ENCODE results near the gene FBXL4.
A peak's percentile ranks its signal among the peaks of the same experiment; 100 is the strongest.
"Not testable (repeated sequence)": the region's sequence is repeated elsewhere in the genome, so short reads cannot be mapped to it uniquely, and the experiment has no call there.

Gene FBXL4

GRCh38 chr6:98945311-98946115 is 2.2 kb downstream of the FBXL4 start:
- DNase-seq (ENCODE audit: low spot score) = no peak

DNA sequence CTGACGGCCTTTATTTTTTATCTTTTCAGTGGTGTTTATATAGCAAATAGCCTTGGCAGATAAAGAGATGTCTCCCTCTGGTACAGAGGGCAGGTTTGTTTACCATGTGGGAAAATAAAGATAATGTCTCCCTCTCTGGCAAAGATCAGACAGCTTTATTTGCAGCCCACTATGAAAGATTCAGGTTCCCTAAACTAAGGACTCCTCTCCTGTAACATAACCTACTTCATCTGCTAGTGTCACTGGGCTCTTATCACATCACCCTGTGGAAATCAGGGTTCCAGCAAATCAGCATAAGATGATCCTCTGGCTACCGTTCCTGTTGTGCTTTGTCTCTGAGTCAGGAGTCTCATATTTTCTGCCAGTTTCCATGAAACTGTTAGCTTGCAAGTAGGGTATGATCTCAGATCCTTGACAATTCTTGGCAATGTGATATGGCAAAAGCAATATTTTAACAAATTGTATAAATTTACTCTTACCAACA is 3.1 kb downstream of the FBXL4 start:
- DNase-seq (ENCODE audit: low spot score) = peak; percentile 37

DNA sequence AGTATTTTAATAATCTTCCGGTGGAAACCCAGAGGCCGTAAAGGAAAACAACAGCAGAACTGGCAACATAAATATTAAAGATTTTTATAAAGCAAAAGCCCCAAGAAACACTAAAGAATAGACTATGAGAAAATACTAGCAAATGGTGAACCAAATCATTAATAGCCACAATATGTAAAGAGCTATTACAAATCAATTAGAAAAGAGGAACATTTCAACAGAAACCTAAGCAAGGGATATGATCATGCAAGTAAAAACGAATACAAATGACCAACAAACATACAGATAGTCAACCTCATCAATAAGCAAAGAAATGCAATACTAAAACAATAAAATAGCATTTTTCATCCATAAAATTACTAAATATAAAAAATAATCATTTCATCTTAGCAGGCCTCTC is 3.6 kb downstream of the FBXL4 start:
- no peak for DNase-seq (ENCODE audit: low spot score)

GRCh38 chr6:98942263-98942803 is 5.4 kb downstream of the FBXL4 start:
- DNase-seq (ENCODE audit: low spot score) = no peak

DNA sequence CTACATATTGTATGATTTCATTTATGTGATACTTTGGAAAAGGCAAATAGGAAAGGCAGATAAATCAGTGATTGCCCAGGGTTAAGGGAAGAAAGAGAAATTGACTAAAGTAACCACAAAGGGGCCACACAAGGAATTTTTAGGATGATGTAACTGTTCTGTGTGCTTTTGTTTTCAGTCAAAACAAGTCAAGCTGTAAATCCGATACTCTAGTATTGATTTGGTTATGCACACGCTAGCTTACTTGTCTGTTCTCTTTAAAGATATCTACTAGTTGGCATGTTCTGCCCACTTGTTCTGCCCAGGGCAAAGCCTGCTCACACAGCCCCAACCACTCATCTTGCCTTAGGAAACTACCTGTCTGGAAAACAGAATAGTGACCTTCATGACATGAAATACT is 6.4 kb downstream of the FBXL4 start:
- no peak for DNase-seq (ENCODE audit: low spot score)

DNA sequence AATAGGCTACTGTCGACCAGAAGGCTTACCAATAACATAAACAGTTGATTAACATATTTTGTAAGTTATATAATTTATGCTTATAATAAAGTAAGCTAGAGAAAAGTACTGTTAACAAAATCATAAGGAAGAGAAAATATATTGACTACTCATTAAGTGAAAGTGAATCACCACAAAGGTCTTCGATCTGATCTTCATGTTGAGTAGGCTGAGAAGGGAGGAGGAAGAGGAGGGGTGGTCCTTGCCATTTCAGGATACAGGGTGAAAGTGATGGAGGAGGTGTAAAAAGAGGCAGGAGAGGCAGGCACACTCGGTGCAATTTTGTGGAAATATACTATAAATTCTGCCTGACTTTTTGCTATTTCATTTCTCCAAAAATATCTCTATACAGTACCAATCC is 10.4 kb downstream of the FBXL4 start:
- no peak for DNase-seq (ENCODE audit: low spot score)

DNA sequence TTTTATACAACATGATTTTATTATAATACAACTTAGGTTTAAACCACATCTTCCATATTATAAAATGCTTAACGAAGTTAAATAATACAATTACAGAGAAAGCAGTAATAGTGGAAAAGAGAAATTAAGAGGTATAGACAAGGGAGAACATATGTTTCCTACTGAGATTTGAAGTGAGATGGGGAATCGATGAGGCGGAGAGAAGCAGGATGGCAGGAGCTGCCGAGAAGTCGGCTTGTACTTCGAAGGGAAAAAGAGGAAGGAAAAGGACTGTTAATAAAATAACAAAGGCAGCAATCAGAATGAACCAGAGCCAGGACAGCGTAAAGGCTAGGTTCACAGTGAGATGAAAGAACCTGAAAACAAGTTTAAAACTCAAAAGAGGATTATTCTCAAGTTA is 15.4 kb downstream of the FBXL4 start:
- no peak for DNase-seq (ENCODE audit: low spot score)

DNA sequence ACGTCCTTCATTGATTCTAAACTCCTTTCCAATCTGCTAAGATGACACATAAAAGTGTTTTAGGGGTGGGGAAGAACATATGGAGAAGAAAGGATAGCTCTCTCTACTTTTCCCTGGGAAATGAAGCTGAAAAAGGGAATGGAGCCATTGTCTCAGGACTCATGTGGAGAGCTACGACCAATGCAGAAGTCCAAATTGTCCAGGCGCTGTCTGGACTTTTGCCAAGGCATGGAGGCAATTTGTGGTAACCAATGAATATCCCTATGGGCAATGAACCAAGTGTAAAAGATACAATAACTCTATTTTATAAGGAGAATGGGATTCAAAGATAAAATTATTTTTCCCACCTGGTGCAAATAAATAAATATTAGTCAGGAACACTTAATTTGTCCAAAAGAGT is 16.1 kb downstream of the FBXL4 start:
- DNase-seq (ENCODE audit: low spot score) = no peak

- no peak for DNase-seq (ENCODE audit: low spot score)
Measured at GRCh38 chr6:98929498-98930060, 18.2 kb downstream of the FBXL4 start.

DNA sequence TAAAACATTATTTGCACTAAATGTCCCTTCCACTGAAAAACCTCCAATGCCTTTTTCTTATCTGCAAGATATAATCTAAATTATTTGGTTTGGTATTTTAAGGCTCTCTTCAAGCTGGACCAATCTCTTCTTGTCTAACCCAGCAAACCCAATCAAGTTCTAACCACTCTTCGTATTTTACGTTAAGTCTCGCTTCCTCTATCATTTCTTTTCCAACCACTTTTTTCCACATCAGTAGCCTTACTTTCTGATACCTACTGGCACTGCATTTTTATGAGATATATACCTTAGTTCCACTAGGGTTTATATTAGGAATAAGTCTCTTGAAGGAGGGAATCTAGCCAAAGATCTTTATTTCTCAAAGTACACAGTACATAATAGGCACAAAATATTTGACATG is 19.1 kb downstream of the FBXL4 start:
- no peak for DNase-seq (ENCODE audit: low spot score)

DNA sequence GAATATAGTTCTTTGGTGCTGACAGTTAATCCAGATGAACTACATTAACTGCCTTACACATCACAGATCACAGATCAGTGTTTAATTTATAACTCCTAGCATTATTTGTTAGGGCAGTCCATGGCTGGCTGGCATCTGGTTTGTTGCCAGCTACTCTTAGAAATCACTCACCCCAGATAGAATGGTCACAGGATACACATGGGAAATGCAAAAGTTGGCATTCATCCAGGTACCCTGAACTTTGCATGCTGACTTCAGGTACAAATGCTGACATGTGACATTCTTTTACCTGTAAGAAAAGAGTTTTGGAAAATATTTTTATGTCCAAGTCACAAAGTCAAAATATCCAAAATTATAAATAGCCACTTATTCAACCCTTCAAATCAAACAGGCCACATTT is 20.2 kb downstream of the FBXL4 start:
- DNase-seq (ENCODE audit: low spot score) = no peak

DNA sequence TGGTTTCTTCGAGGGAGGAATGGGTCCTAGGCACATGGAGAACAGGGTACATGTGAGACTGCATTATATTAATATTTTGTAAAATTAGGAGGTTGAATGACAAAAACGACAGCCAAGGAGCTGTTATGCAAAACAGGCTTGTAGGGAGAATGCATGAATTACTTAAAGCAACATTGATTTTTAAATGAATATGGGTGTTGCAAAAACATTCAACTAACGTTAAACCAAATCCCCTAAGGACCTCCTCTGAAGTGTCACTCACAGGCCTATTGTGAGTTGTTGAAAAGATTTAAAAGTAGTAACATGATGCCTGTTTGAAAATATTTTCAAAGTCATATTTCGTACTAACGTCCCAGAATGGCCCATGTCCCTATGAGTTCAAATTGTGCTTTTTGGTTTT is 21.9 kb downstream of the FBXL4 start:
- no peak for DNase-seq (ENCODE audit: low spot score)

- DNase-seq (ENCODE audit: low spot score) = no peak
Measured at GRCh38 chr6:98924647-98925046, 23.1 kb downstream of the FBXL4 start.

GRCh38 chr6:98920904-98921431 is 26.8 kb downstream of the FBXL4 start:
- DNase-seq (ENCODE audit: low spot score) = no peak

DNA sequence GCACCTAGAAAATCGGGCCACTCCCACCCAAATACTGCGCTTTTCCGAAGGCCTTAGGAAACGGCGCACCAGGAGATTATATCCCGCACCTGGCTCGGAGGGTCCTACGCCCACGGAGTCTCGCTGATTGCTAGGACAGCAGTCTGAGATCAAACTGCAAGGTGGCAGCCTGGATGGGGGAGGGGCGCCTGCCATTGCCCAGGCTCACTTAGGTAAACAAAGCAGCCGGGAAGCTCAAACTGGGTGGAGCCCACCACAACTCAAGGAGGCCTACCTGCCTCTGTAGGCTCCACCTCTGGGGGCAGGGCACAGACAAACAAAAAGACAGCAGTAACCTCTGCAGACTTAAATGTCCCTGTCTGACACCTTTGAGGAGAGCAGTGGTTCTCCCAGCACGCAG is 36.8 kb downstream of the FBXL4 start:
- DNase-seq (ENCODE audit: low spot score) = not testable (repeated sequence)

- no peak for DNase-seq (ENCODE audit: low spot score)
Measured at GRCh38 chr6:98909236-98909635, 38.5 kb downstream of the FBXL4 start.

GRCh38 chr6:98906342-98906741 is 41.4 kb downstream of the FBXL4 start:
- DNase-seq (ENCODE audit: low spot score) = not testable (repeated sequence)

DNA sequence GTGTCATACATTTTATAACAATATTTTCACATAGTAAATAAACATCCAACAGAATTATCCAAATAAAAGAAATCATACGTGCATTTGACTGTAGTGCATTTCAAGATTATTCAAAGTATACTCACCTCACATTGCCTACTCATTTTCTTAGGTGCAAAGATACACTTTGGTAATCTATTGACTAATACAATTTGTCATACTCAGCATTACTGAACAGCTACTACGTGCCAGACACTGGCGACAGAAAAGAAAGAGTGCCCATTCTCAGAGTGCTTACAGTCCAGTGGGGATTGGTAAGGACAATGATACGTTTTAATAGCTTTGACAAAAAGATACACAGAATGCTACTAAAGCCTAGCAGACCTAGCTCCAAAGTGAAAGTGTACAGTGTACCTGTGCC is 42.0 kb downstream of the FBXL4 start:
- DNase-seq (ENCODE audit: low spot score) = no peak

DNA sequence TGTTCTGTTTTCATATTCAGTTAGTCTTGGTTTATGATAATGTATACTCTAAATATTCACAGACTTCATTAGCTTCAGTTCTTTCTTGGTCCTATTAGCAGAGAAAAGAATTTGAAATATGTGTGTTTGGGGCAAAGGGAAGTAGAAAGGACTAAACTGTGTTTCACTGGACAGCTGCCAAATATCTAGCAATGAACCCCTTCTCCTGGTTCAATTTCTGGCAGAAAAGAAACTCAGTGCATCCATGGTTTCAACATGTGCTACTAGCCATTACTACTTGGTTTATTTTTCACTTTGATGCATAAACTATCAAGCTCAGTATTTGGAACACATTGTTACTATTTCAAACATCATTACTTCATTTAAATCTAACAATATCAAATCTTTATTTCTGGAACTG is 43.6 kb downstream of the FBXL4 start:
- no peak for DNase-seq (ENCODE audit: low spot score)

- DNase-seq (ENCODE audit: low spot score) = no peak
Measured at GRCh38 chr6:98900706-98901105, 47.0 kb downstream of the FBXL4 start.

DNA sequence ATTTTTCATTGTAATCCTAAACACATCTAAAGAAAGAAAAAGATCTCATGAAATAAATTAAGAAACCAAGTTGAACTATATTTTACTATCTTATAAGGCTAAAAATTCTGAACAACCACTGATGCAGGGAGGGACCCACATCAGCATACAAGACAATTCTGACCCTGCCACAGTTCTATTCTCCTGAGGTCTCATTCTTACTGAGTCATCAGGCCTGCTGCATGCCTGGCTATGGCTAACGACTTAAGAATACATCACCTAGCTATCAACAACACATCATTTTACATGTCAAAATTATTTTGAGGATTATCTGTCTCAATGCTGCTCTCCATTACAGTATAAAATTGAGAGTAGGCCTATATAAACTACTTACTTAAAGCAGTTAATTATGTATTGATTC is 52.9 kb downstream of the FBXL4 start:
- DNase-seq (ENCODE audit: low spot score) = no peak

- no peak for DNase-seq (ENCODE audit: low spot score)
Measured at GRCh38 chr6:98887650-98888049, 60.1 kb downstream of the FBXL4 start.

DNA sequence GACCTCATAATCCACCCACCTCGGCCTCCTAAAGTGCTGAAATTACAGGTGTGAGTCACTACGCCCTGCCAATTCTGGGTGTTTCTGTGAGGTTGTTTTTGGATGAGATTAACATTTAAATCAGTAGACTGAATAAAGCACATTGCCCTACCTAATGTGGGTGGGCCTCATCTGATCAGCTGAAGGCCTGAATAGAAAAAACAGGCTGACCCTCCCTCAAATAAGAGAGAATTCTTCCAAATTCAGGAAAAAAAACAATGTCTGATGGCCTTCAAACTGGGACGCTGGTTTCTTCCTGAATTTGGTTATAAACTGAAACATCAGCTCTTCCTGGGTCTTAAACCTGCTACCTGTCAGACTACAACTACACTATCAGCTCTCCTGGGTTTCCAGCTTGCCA is 62.4 kb downstream of the FBXL4 start:
- DNase-seq (ENCODE audit: low spot score) = no peak

Data from hematopoietic multipotent progenitor cell treated with erythropoietin and hydrocortisone succinate and interleukin-3 and kit ligand, for 17 days (in vitro differentiated cells).